Esophagus squamous epithelium (tissue), 4 donors: Measurements from ENCODE around the gene CARD6.

ENCODE experiments used
- POLR2A ChIP-seq, 4 donors: fragments of 450-650 bp; IDR thresholded peaks; one replicate each; pipeline ENCODE4 v1.6.1; 2017; ENCODE audit warnings: antibody characterized with exemption in 4 of 4, mild to moderate bottlenecking in 4 of 4, moderate library complexity in 3 of 4
- TF ChIP-seq, protein P1 (sequence below), 6 experiments: fragments of 450-650 bp in 4 of 6; fragments of 200-600 bp in 2 of 6; sonication (generic) in 2 of 6; IDR thresholded peaks; one replicate each; pipeline ENCODE4 v1.5.1; 2016 to 2019; ENCODE audit warnings: antibody characterized with exemption in 6 of 6, mild to moderate bottlenecking in 4 of 6, moderate library complexity in 4 of 6

DNA sequence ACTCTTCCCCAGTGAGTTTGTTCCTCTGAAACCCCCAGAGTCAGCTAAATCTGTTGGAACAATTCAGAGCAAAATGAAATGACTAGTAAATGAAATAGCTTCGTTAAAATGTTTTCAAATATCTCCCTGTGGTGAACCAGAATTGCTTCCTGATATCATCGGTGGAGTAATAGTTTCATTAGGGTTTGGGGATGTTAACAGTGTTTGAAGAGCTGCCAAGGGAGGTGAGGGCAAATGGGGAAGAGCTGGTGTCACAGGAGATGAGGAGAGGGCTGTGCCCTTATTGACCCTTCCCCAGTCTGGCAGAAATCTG lies 63.8 kb downstream of the CARD6 start:
- TF ChIP-seq, protein P1, sequence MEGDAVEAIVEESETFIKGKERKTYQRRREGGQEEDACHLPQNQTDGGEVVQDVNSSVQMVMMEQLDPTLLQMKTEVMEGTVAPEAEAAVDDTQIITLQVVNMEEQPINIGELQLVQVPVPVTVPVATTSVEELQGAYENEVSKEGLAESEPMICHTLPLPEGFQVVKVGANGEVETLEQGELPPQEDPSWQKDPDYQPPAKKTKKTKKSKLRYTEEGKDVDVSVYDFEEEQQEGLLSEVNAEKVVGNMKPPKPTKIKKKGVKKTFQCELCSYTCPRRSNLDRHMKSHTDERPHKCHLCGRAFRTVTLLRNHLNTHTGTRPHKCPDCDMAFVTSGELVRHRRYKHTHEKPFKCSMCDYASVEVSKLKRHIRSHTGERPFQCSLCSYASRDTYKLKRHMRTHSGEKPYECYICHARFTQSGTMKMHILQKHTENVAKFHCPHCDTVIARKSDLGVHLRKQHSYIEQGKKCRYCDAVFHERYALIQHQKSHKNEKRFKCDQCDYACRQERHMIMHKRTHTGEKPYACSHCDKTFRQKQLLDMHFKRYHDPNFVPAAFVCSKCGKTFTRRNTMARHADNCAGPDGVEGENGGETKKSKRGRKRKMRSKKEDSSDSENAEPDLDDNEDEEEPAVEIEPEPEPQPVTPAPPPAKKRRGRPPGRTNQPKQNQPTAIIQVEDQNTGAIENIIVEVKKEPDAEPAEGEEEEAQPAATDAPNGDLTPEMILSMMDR (IDR thresholded peaks at IDR 0.05): no peak
- no peak for TF ChIP-seq POLR2A (IDR thresholded peaks at IDR 0.05)
